DMS 273 (cell line): Measurements from ENCODE around the gene POLR2F.
"Not testable (repeated sequence)": the region's sequence is repeated elsewhere in the genome, so short reads cannot be mapped to it uniquely, and the experiment has no call there.

Experiments used
- DNase-seq: peaks from one replicate; lab custom pipeline; 2025; ENCODE audit not compliant: unreplicated experiment; lab: John Stamatoyannopoulos, UW

POLR2F gene

GRCh38 chr22:37924386-37925065 is 29.0 kb upstream of the POLR2F start:
- no peak for DNase-seq

GRCh38 chr22:37925330-37925729 is 28.2 kb upstream of the POLR2F start:
- no peak for DNase-seq

- no peak for DNase-seq
Observed at GRCh38 chr22:37925767-37926166, 27.7 kb upstream of the POLR2F start.

- no peak for DNase-seq
Observed at GRCh38 chr22:37926358-37926757, 27.1 kb upstream of the POLR2F start.

GRCh38 chr22:37926771-37927636 is 26.5 kb upstream of the POLR2F start:
- DNase-seq = no peak

- DNase-seq = no peak
Observed at GRCh38 chr22:37927637-37927936, 25.9 kb upstream of the POLR2F start.

GRCh38 chr22:37929390-37929789 is 24.1 kb upstream of the POLR2F start:
- no peak for DNase-seq

GRCh38 chr22:37930270-37930951 is 23.1 kb upstream of the POLR2F start:
- DNase-seq = peak; percentile 46

GRCh38 chr22:37930952-37931440 is 22.5 kb upstream of the POLR2F start:
- DNase-seq = no peak

- no peak for DNase-seq
Observed at GRCh38 chr22:37931893-37932389, 21.6 kb upstream of the POLR2F start.

- no peak for DNase-seq
Observed at GRCh38 chr22:37932401-37932800, 21.1 kb upstream of the POLR2F start.

- no peak for DNase-seq
Observed at GRCh38 chr22:37932821-37933578, 20.5 kb upstream of the POLR2F start.

- DNase-seq = peak; percentile 95
Observed at GRCh38 chr22:37933711-37934376, 19.7 kb upstream of the POLR2F start.

GRCh38 chr22:37940698-37941376 is 12.7 kb upstream of the POLR2F start:
- DNase-seq = no peak

- DNase-seq = no peak
Observed at GRCh38 chr22:37942133-37942532, 11.4 kb upstream of the POLR2F start.

GRCh38 chr22:37943136-37943824 is 10.2 kb upstream of the POLR2F start:
- no peak for DNase-seq

GRCh38 chr22:37943825-37944198 is 9.7 kb upstream of the POLR2F start:
- DNase-seq = no peak

GRCh38 chr22:37944423-37944822 is 9.1 kb upstream of the POLR2F start:
- not testable (repeated sequence) for DNase-seq

- not testable (repeated sequence) for DNase-seq
Observed at GRCh38 chr22:37947142-37947795, 6.2 kb upstream of the POLR2F start.
